GM12873 (cell line): ENCODE measurements around the gene WWOX.

Source experiments
- CTCF ChIP-seq: IDR thresholded peaks from 2 replicates; pipeline ENCODE4 v1.5.1; 2012; ENCODE audit warnings: low read depth, mild to moderate bottlenecking, moderate library complexity, low read length, control low read depth; ENCODE audit not compliant: insufficient read depth; ENCODE audit errors: missing control alignments

The WWOX gene

GRCh38 chr16:78072275-78072674 lies 27.2 kb upstream of the WWOX start:
- TF ChIP-seq CTCF, result no peak

- no peak for TF ChIP-seq CTCF
These were observed 23.7 kb upstream of the WWOX start for GRCh38 chr16:78075800-78076199.

GRCh38 chr16:78081341-78081740 lies 18.1 kb upstream of the WWOX start:
- TF ChIP-seq CTCF, result no peak

GRCh38 chr16:78091419-78091818 lies 8.0 kb upstream of the WWOX start:
- TF ChIP-seq CTCF, result no peak

GRCh38 chr16:78092758-78093157 lies 6.7 kb upstream of the WWOX start:
- no peak for TF ChIP-seq CTCF

GRCh38 chr16:78094166-78094565 lies 5.3 kb upstream of the WWOX start:
- peak; percentile 2 for TF ChIP-seq CTCF

- TF ChIP-seq CTCF, result no peak
These were observed 4.5 kb upstream of the WWOX start for GRCh38 chr16:78094998-78095397.

- TF ChIP-seq CTCF, result no peak
These were observed 3.1 kb upstream of the WWOX start for GRCh38 chr16:78096386-78096785.
